ENCODE results near the gene TLK1.

- no peak for TF ChIP-seq CTCF (IDR thresholded peaks at IDR 0.05)
- no peak for TF ChIP-seq ZFX (IDR thresholded peaks at IDR 0.05; ENCODE audit: borderline replicate concordance)
These were observed 36.2 kb downstream of the TLK1 start for GRCh38 chr2:171124541-171124940.

Data from 22Rv1 (cell line).